PC-3 (cell line): ENCODE results near the gene KYAT1. TPM values are rescaled to one million over a fixed set of nuclear protein-coding genes. Genes with fewer than 3 reads are reported as not detected.

ENCODE experiments used
- ATAC-seq: fragments of 200-7000 bp; cut with Tn5 transposase; 2 replicates; pipeline ENCODE4 v1.9.1; 2020; ENCODE audit warnings: mild to moderate bottlenecking, moderate library complexity
- BruUV-seq: library from RNA; stranded (reverse); fragments of 400-500 nt; replicated peaks from 2 replicates; lab custom pipeline; 2021; lab: Mats Ljungman, UMichigan
- CTCF ChIA-PET: fragments of 300-600 bp; sonication (Branson Sonifier 250); formaldehyde crosslinking; loops from one replicate; lab custom pipeline; 2022; ENCODE audit warnings: antibody characterized with exemption; lab: Charles Lee
- POLR2A ChIA-PET: fragments of 300-600 bp; sonication (Branson Sonifier 250); formaldehyde crosslinking; loops from one replicate; lab custom pipeline; 2022; ENCODE audit warnings: antibody characterized with exemption; ENCODE audit not compliant: unreplicated experiment; lab: Charles Lee
- DNase-seq: peaks from one replicate; pipeline ENCODE4 v3.0.0-alpha.2; 2015
- H2AFZ ChIP-seq: fragments of 300-600 bp; sonication (generic); 2 replicates; pipeline ENCODE4 v1.6.0; 2016; ENCODE audit warnings: antibody characterized with exemption, low read length
- H3F3A ChIP-seq: fragments of 300-600 bp; sonication (generic); one replicate; pipeline ENCODE4 v1.6.0; 2017; ENCODE audit warnings: antibody characterized with exemption, low read length, control low read depth, mild to moderate bottlenecking; ENCODE audit not compliant: unreplicated experiment
- H3K27ac ChIP-seq: fragments of 300-600 bp; sonication (generic); 2 replicates; pipeline ENCODE4 v1.5.1; 2016; ENCODE audit warnings: mild to moderate bottlenecking, low read length
- H3K27me3 ChIP-seq: fragments of 300-600 bp; sonication (generic); 2 replicates; pipeline ENCODE4 v1.6.1; 2016; ENCODE audit warnings: low read length, mixed read lengths
- H3K36me3 ChIP-seq: fragments of 300-600 bp; sonication (generic); 2 replicates; pipeline ENCODE4 v1.6.1; 2016; ENCODE audit warnings: low read depth, mixed run types, low read length, mixed read lengths
- H3K4me1 ChIP-seq: fragments of 300-600 bp; sonication (generic); 2 replicates; pipeline ENCODE4 v1.5.1; 2016; ENCODE audit warnings: low read length; ENCODE audit not compliant: insufficient read depth
- H3K4me2 ChIP-seq: fragments of 300-600 bp; sonication (generic); 2 replicates; pipeline ENCODE4 v1.6.0; 2016; ENCODE audit warnings: low read length
- H3K4me3 ChIP-seq: fragments of 300-600 bp; sonication (generic); 2 replicates; pipeline ENCODE4 v1.5.1; 2016; ENCODE audit warnings: mild to moderate bottlenecking, low read length, mixed read lengths
- H3K79me2 ChIP-seq: fragments of 300-600 bp; sonication (generic); 2 replicates; pipeline ENCODE4 v1.6.1; 2017; ENCODE audit warnings: low read length, mixed read lengths
- H3K9ac ChIP-seq: fragments of 300-600 bp; sonication (generic); 2 replicates; pipeline ENCODE4 v1.6.0; 2016; ENCODE audit warnings: mild to moderate bottlenecking, low read length
- H3K9me2 ChIP-seq: fragments of 300-600 bp; sonication (generic); replicated peaks from 2 replicates; pipeline ENCODE4 v1.6.1; 2016; ENCODE audit warnings: mixed run types, low read length, mixed read lengths
- H3K9me3 ChIP-seq: fragments of 300-600 bp; sonication (generic); 2 replicates; pipeline ENCODE4 v1.6.1; 2016; ENCODE audit warnings: low read length, mixed read lengths
- H4K20me1 ChIP-seq: fragments of 300-600 bp; sonication (generic); 2 replicates; pipeline ENCODE4 v1.6.1; 2016; ENCODE audit warnings: low read length, mixed read lengths
- EZH2 ChIP-seq: fragments of 300-600 bp; sonication (generic); IDR thresholded peaks from one replicate; pipeline ENCODE4 v1.6.1; 2017; ENCODE audit warnings: antibody characterized with exemption, mild to moderate bottlenecking, low read length; ENCODE audit not compliant: unreplicated experiment
- EZH2phosphoT487 ChIP-seq: fragments of 300-600 bp; sonication (generic); IDR thresholded peaks from 2 replicates; pipeline ENCODE4 v1.6.1; 2018; ENCODE audit warnings: mild to moderate bottlenecking, antibody characterized with exemption, low read length, borderline replicate concordance
- intact Hi-C: fragments of 100-400 bp; cut with micrococcal nuclease; formaldehyde crosslinking; loops from 2 replicates; pipeline ENCODE4 v1.9.0; 2023
- total RNA-seq: library from RNA; depleted of rRNA; stranded (reverse); fragments of >200 nt; gene quantifications from 2 replicates; pipeline ENCODE4 v1.2.3, GENCODE V29; 2014
- TF ChIP-seq, protein P1 (sequence below): fragments of 300-600 bp; sonication (generic); conservative IDR thresholded peaks from 2 replicates; pipeline ENCODE4 v1.5.1; 2017; ENCODE audit warnings: antibody characterized with exemption, low read depth, mild to moderate bottlenecking, low read length

Gene KYAT1
- total RNA-seq, 1 experiment from 2014 or later: 7.4 TPM

DNA sequence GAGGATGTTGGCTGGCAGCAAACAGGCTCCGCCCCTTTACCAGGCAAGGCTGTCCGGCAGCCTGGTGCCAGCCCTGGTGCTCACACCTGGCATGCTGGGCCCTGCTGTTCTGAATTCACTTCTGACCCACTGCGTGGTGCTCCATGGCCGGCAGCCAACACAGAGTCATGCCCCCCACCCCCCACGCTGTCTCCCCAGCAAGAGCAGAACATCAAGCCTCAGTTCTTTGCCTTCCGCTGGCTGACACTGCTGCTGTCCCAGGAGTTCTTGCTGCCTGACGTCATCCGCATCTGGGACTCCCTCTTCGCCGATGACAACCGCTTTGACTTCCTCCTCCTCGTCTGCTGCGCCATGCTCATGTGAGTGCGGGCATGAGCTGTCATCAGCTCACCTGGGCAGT, 76.1 kb downstream of the KYAT1 start:
- intact Hi-C loops: no loop called here

DNA sequence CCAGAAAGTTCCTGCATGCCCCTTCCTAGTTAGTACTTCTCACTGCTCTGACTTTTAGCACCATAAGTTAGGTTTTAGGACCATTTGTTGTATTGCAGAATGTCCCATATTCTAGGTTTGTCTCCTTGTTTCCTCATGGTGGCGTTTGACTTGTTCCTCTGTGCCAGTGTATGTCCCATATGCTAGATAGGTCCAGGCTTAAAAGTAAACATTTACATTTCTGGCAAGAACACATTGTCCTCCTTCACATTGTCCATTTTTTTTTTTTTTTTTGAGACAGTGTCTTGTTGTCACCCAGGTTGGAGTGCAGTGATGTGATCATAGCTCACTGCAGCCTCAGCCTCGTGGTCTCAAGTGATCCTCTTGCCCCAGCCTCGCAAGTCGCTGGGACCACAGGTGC, 79.3 kb downstream of the KYAT1 start:
- no peaks in the 10 kb centered on the region for H3F3A ChIP-seq
- POLR2A ChIA-PET: no interaction called here
- no peaks in the 10 kb centered on the region for H3K4me1 ChIP-seq
- no TSS peak for BruUV-seq
- H4K20me1 ChIP-seq: no peaks in the 10 kb centered on the region
- no peaks in the 10 kb centered on the region for H3K79me2 ChIP-seq
- no peak overlapping the region for H3K27ac ChIP-seq
- no peaks in the 10 kb centered on the region for H3K9me2 ChIP-seq
- intact Hi-C loops: no loop called here
- no peak overlapping the region for H3K9ac ChIP-seq
- no peaks in the 10 kb centered on the region; the same call in 1 of the 2 replicates for H3K36me3 ChIP-seq
- TF ChIP-seq, protein P1, sequence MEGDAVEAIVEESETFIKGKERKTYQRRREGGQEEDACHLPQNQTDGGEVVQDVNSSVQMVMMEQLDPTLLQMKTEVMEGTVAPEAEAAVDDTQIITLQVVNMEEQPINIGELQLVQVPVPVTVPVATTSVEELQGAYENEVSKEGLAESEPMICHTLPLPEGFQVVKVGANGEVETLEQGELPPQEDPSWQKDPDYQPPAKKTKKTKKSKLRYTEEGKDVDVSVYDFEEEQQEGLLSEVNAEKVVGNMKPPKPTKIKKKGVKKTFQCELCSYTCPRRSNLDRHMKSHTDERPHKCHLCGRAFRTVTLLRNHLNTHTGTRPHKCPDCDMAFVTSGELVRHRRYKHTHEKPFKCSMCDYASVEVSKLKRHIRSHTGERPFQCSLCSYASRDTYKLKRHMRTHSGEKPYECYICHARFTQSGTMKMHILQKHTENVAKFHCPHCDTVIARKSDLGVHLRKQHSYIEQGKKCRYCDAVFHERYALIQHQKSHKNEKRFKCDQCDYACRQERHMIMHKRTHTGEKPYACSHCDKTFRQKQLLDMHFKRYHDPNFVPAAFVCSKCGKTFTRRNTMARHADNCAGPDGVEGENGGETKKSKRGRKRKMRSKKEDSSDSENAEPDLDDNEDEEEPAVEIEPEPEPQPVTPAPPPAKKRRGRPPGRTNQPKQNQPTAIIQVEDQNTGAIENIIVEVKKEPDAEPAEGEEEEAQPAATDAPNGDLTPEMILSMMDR: no peak
- TF ChIP-seq EZH2phosphoT487 (no peak), EZH2 (no peak)
- no peak for DNase-seq
- H3K9me3 ChIP-seq: no peaks in the 10 kb centered on the region
- H2AFZ ChIP-seq: no peak overlapping the region
- H3K27me3 ChIP-seq: no peaks in the 10 kb centered on the region
- no peak overlapping the region for H3K4me3 ChIP-seq
- H3K4me2 ChIP-seq: no peak overlapping the region
- CTCF ChIA-PET: no interaction called here
- no peak for ATAC-seq

More for the DNA sequence above, 76.1 kb downstream of the KYAT1 start:
- no peaks in the 10 kb centered on the region for H3K79me2 ChIP-seq
- H3K27me3 ChIP-seq: no peaks in the 10 kb centered on the region
- ATAC-seq (no peak), DNase-seq (no peak)
- no peaks in the 10 kb centered on the region for H3F3A ChIP-seq
- H4K20me1 ChIP-seq: no peaks in the 10 kb centered on the region
- H3K4me2 ChIP-seq: no peak overlapping the region
- TF ChIP-seq EZH2: no peak
- TF ChIP-seq, protein P1: no peak
- no peak for TF ChIP-seq EZH2phosphoT487
- H3K4me3 ChIP-seq: no peak overlapping the region
- POLR2A ChIA-PET: no interaction called here
- H2AFZ ChIP-seq: no peak overlapping the region
- H3K9me3 ChIP-seq: no peaks in the 10 kb centered on the region
- no peaks in the 10 kb centered on the region; the same call in 1 of the 2 replicates for H3K36me3 ChIP-seq
- no TSS peak for BruUV-seq
- no peaks in the 10 kb centered on the region for H3K9me2 ChIP-seq
- H3K9ac ChIP-seq: no peak overlapping the region
- CTCF ChIA-PET: no interaction called here
- H3K4me1 ChIP-seq: no peaks in the 10 kb centered on the region
- H3K27ac ChIP-seq: no peak overlapping the region

DNA sequence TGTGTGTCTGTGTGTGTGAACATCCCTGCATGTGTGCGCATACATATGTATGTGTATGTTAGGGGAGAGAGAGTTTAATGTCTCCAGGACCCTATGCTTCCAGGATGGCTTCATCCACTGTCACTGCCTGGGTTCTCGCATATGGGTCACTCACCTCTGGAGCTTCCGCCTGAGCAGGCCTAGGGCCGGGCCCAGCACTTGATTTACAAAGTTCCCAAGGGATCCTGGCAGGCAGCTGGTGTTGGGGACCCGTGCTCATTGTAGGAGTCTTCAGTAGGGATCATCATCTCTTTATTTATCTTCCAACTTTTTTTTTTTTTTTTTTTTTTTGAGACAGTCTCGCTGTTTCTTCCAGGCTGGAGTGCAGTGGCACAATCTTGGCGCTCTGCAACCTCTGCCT, 81.7 kb downstream of the KYAT1 start:
- Histone ChIP-seq H3K27ac (no peak overlapping the region), H3F3A (no peaks in the 10 kb centered on the region), H2AFZ (no peak overlapping the region), H4K20me1 (no peaks in the 10 kb centered on the region), H3K27me3 (no peaks in the 10 kb centered on the region), H3K4me2 (no peak overlapping the region), H3K9me3 (no peaks in the 10 kb centered on the region), H3K9me2 (no peaks in the 10 kb centered on the region), H3K79me2 (no peaks in the 10 kb centered on the region), H3K4me1 (no peaks in the 10 kb centered on the region), H3K9ac (no peak overlapping the region), H3K36me3 (no peaks in the 10 kb centered on the region; the same call in 1 of the 2 replicates), H3K4me3 (no peak overlapping the region)
- no TSS peak for BruUV-seq
- TF ChIP-seq EZH2 (no peak), EZH2phosphoT487 (no peak)
- TF ChIP-seq, protein P1: no peak
- ChIA-PET CTCF (no interaction called here), POLR2A (interaction anchor here (0.7 kb wide), 1 partner anchor 331 kb away, joined by 3 read pairs; no protein-coding TSS in a partner anchor)
- DNase-seq: no peak
- intact Hi-C loops: no loop called here
- ATAC-seq: no peak
